Coronary artery (tissue), 2 donors: ENCODE data around the gene IL9.

Source experiments
- DNase-seq: peaks from one replicate; pipeline ENCODE4 v3.0.0-alpha.2; 2017; ENCODE audit warnings: low spot score
- H3K27ac ChIP-seq, 2 donors: fragments of 200-600 bp; sonication (generic); one replicate each; pipeline ENCODE4 v1.5.1; 2016 to 2019
- H3K4me3 ChIP-seq: fragments of 200-600 bp; sonication (generic); 2 replicates; pipeline ENCODE4 v1.5.1; 2016; ENCODE audit warnings: mild to moderate bottlenecking, moderate library complexity
- CTCF ChIP-seq: fragments of 200-600 bp; sonication (generic); IDR thresholded peaks from one replicate; pipeline ENCODE4 v1.5.1; 2019; ENCODE audit warnings: antibody characterized with exemption

The IL9 gene

DNA sequence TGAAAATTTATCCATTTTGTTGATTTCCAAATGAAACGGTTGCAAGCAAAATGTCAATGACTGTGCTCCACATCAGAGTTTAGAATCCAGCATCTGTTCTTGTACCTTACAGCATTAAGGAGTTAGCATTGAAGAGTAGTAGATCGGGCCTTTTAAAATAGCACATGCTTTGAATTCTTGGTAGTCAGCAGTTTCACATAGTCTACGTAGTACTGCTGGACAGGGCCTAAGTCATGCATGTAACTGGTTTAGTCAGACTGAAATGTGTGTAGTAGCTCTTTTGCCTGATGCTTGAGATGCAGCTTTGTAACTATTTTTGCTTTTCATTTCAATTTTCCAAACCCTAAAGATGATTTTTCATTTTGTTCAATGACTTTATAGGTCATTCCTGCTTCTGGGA, 39.3 kb upstream of the IL9 start:
- no peak overlapping the region for H3K27ac ChIP-seq
- TF ChIP-seq CTCF, result no peak
- H3K4me3 ChIP-seq, result no peak overlapping the region
- DNase-seq, result no peak

GRCh38 chr5:135930949-135931295, 35.3 kb upstream of the IL9 start:
- Histone ChIP-seq H3K27ac (no peak overlapping the region), H3K4me3 (no peak overlapping the region)
- DNase-seq, result no peak
- no peak for TF ChIP-seq CTCF

- no peak for TF ChIP-seq CTCF
- no peak overlapping the region for H3K27ac ChIP-seq
- H3K4me3 ChIP-seq, result peak overlapping the region; percentile 65
- DNase-seq, result no peak
Measured at GRCh38 chr5:135930029-135930948, 34.6 kb upstream of the IL9 start.

GRCh38 chr5:135921388-135921787, 25.7 kb upstream of the IL9 start:
- no peak overlapping the region for H3K4me3 ChIP-seq
- no peak for DNase-seq
- H3K27ac ChIP-seq, result no peak overlapping the region
- no peak for TF ChIP-seq CTCF

DNA sequence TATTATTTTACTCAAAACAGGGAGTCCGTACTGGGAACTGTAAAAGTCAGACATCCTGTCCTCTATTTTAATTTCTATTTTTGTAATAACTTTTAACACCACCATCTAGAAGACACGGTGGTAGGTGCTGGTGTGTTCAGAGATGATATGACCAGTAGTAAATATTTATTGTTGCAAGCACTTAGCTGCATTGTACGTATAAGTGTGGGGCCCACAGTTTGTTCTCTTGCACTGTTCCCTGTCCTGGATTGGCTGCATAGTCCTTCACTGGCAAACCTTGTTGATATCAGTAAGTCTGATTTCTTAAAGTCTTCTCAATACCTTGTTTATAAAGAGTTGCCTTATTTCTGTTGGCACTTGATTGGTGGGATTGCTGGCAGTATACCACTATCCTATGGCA, 24.6 kb upstream of the IL9 start:
- no peak for DNase-seq
- no peak for TF ChIP-seq CTCF

GRCh38 chr5:135916638-135917263, 21.1 kb upstream of the IL9 start:
- H3K27ac ChIP-seq, result no peak overlapping the region
- no peak overlapping the region for H3K4me3 ChIP-seq
- no peak for DNase-seq
- no peak for TF ChIP-seq CTCF

More for the DNA sequence above, 24.6 kb upstream of the IL9 start:
- Histone ChIP-seq H3K27ac (no peak overlapping the region), H3K4me3 (no peak overlapping the region)
